ENCODE data around the gene SIAH2. TPM values are rescaled to one million over a fixed set of nuclear protein-coding genes. Genes with fewer than 3 reads are reported as not detected.
A peak's percentile ranks its signal among the peaks of the same experiment; 100 is the strongest.

The SIAH2 gene
- total and polyA plus RNA-seq, 9 of the 15 experiments (the other 6 are each of a cell fraction or from before 2014, with no cell fraction given) = 4.8 to 39.0 (median 29.9) TPM

DNA sequence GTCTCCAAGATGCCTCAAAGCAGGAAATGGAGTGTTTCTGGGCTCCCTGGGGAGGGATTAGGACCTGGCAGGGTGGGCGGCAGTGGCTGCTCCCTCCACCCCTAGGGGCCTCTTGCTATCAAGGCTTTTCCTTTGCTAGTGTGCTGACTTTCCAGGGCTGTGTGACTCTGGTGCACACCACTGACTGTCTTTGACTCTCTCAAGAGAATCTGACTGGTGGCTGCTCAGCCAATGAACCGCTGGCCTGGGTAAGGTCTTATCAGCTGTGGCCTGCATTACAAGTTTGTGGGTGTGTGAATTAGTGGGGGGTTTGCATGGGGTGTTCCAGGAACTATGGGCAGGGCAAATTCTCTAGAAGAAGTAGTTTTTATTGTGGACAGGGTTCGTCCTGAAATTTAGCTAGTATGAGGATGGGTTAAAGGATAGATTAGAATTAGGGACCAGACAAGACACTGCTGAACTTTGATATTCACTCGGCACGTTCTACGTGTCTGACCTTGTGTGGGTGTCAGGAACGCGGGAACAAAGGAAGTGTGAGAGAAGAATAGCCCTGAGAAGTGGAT lies 29.5 kb downstream of the SIAH2 start (continued):
- TF ChIP-seq ZNF449 (CRISPR knock-in tag; IDR thresholded peaks at IDR 0.05) = no peak
- TF ChIP-seq RFX7 (CRISPR knock-in tag; IDR thresholded peaks at IDR 0.05) = no peak
- TF ChIP-seq RCOR1 (IDR thresholded peaks at IDR 0.05; ENCODE audit: borderline replicate concordance in 1 of 2, low read depth in 2 of 2, low read length in 2 of 2) = peak; percentile 73 to 86
- TF ChIP-seq TRIM28 (IDR thresholded peaks at IDR 0.05) = peak; percentile 61; the same call in 1 of the 2 replicates
- TF ChIP-seq KLF16 (IDR thresholded peaks at IDR 0.05) = peak; percentile 41; the same call in 1 of the 2 replicates
- TF ChIP-seq, protein P1, sequence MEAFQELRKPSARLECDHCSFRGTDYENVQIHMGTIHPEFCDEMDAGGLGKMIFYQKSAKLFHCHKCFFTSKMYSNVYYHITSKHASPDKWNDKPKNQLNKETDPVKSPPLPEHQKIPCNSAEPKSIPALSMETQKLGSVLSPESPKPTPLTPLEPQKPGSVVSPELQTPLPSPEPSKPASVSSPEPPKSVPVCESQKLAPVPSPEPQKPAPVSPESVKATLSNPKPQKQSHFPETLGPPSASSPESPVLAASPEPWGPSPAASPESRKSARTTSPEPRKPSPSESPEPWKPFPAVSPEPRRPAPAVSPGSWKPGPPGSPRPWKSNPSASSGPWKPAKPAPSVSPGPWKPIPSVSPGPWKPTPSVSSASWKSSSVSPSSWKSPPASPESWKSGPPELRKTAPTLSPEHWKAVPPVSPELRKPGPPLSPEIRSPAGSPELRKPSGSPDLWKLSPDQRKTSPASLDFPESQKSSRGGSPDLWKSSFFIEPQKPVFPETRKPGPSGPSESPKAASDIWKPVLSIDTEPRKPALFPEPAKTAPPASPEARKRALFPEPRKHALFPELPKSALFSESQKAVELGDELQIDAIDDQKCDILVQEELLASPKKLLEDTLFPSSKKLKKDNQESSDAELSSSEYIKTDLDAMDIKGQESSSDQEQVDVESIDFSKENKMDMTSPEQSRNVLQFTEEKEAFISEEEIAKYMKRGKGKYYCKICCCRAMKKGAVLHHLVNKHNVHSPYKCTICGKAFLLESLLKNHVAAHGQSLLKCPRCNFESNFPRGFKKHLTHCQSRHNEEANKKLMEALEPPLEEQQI (IDR thresholded peaks at IDR 0.05) = peak; percentile 69; the same call in 1 of the 2 replicates
- peak; percentile 66 for TF ChIP-seq EP400 (IDR thresholded peaks at IDR 0.05)
- peak; percentile 56 for TF ChIP-seq CREM (IDR thresholded peaks at IDR 0.05; ENCODE audit: low read depth)
- peak in 1 of 2 experiments; percentile 44; a peak in 3 of 4 replicates for TF ChIP-seq FOXK2 (conservative IDR thresholded peaks at IDR 0.05 in 1 of 2, IDR thresholded peaks at IDR 0.05 in 1 of 2; ENCODE audit: low read depth in 2 of 2)
- TF ChIP-seq MLLT1 (IDR thresholded peaks at IDR 0.05) = peak; percentile 13 to 73; a peak in 3 of 4 replicates
- TF ChIP-seq, protein P2, sequence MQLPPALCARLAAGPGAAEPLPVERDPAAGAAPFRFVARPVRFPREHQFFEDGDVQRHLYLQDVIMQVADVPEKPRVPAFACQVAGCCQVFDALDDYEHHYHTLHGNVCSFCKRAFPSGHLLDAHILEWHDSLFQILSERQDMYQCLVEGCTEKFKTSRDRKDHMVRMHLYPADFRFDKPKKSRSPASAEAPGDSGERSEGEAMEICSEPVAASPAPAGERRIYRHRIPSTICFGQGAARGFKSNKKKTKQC (CRISPR knock-in tag; IDR thresholded peaks at IDR 0.05) = no peak
- TF ChIP-seq POU5F1 (IDR thresholded peaks at IDR 0.05; ENCODE audit: borderline replicate concordance, low read depth, low read length, partially characterized antibody) = no peak
- TF ChIP-seq ZEB2 (IDR thresholded peaks at IDR 0.05) = peak; percentile 56; the same call in 1 of the 2 replicates
- TF ChIP-seq MYBL2 (IDR thresholded peaks at IDR 0.05; ENCODE audit: low read depth) = peak; percentile 36
- TF ChIP-seq MYBL2 (CRISPR knock-in tag; IDR thresholded peaks at IDR 0.05; ENCODE audit: borderline replicate concordance) = no peak
- TF ChIP-seq MEIS2 (IDR thresholded peaks at IDR 0.05; ENCODE audit: partially characterized antibody) = peak; percentile 26
- peak in 1 of 2 experiments; percentile 9; a peak in 1 of 4 replicates for TF ChIP-seq NONO (IDR thresholded peaks at IDR 0.05; ENCODE audit: low read depth in 2 of 2, low read length in 1 of 2)
- TF ChIP-seq EGR1 (conservative IDR thresholded peaks at IDR 0.05) = peak; percentile 93
- TF ChIP-seq SMC3 (conservative IDR thresholded peaks at IDR 0.05; ENCODE audit: insufficient read depth, low read depth, low read length) = no peak
- peak in 1 of 2 experiments; percentile 21; a peak in 1 of 3 replicates for TF ChIP-seq CBX3 (IDR thresholded peaks at IDR 0.05; ENCODE audit: borderline replicate concordance in 1 of 2, low read length in 2 of 2)
- no peak for TF ChIP-seq FOXA1 (IDR thresholded peaks at IDR 0.05; ENCODE audit: borderline replicate concordance)
